Glutamatergic neuron (in vitro differentiated cells): ENCODE results near the gene TMEM126B. TPM values are rescaled to one million over a fixed set of nuclear protein-coding genes. Genes with fewer than 3 reads are reported as not detected.

Experiments used
- DNase-seq: peaks from one replicate; pipeline ENCODE4 v3.0.0; 2022
- H3K27ac Mint-ChIP-seq: one replicate; pipeline ENCODE4 v1.8.0; 2020; ENCODE audit warnings: mild to moderate bottlenecking, mixed read lengths, inconsistent platforms; ENCODE audit not compliant: unreplicated experiment
- H3K27me3 Mint-ChIP-seq: one replicate; pipeline ENCODE4 v1.8.0; 2020; ENCODE audit warnings: mild to moderate bottlenecking, moderate library complexity, mixed read lengths, inconsistent platforms; ENCODE audit not compliant: unreplicated experiment
- H3K36me3 Mint-ChIP-seq: one replicate; pipeline ENCODE4 v1.8.0; 2020; ENCODE audit warnings: mild to moderate bottlenecking, mixed read lengths, inconsistent platforms; ENCODE audit not compliant: unreplicated experiment
- H3K4me1 Mint-ChIP-seq: one replicate; pipeline ENCODE4 v1.8.0; 2020; ENCODE audit warnings: mild to moderate bottlenecking, low read depth, mixed read lengths, inconsistent platforms; ENCODE audit not compliant: unreplicated experiment
- H3K4me3 Mint-ChIP-seq: one replicate; pipeline ENCODE4 v1.8.0; 2020; ENCODE audit warnings: mild to moderate bottlenecking, mixed read lengths, inconsistent platforms; ENCODE audit not compliant: unreplicated experiment
- H3K9me3 Mint-ChIP-seq: one replicate; pipeline ENCODE4 v1.8.0; 2020; ENCODE audit warnings: mild to moderate bottlenecking, moderate library complexity, mixed read lengths, inconsistent platforms; ENCODE audit not compliant: unreplicated experiment
- CTCF ChIP-seq: fragments of 200-600 bp; sonication (generic); IDR thresholded peaks from one replicate; pipeline ENCODE4 v1.5.0; 2021; ENCODE audit not compliant: partially characterized antibody, unreplicated experiment
- total RNA-seq: library from RNA; stranded (reverse); fragmentation: NEBNext Ultra II Directional; extraction: Animal tissue kit (Norgen Biotek cat#: 25700); gene quantifications from one replicate; pipeline ENCODE4 v1.2.1, GENCODE V29; 2021; ENCODE audit not compliant: unreplicated experiment

The TMEM126B gene
- total RNA-seq, 1 donor from 2014 or later, result 27.3 TPM

- Mint-ChIP-seq H3K9me3 (no peaks in the 10 kb centered on the region), H3K27me3 (no peaks in the 10 kb centered on the region), H3K4me3 (no peak overlapping the region), H3K27ac (no peak overlapping the region), H3K36me3 (no peaks in the 10 kb centered on the region), H3K4me1 (peaks cover 5% of the 10 kb centered on the region)
- no peak for DNase-seq
- TF ChIP-seq CTCF, result no peak
Measured at GRCh38 chr11:85679576-85679975, 51.2 kb downstream of the TMEM126B start.

- Mint-ChIP-seq H3K4me3 (no peak overlapping the region), H3K9me3 (peaks cover 1% of the 10 kb centered on the region), H3K36me3 (no peaks in the 10 kb centered on the region), H3K27me3 (no peaks in the 10 kb centered on the region), H3K4me1 (peaks cover 13% of the 10 kb centered on the region), H3K27ac (no peak overlapping the region)
- TF ChIP-seq CTCF, result no peak
- DNase-seq, result no peak
Measured at GRCh38 chr11:85680897-85681296, 52.5 kb downstream of the TMEM126B start.

- no peak for DNase-seq
- no peak for TF ChIP-seq CTCF
- Mint-ChIP-seq H3K36me3 (no peaks in the 10 kb centered on the region), H3K9me3 (peaks cover 2% of the 10 kb centered on the region), H3K4me3 (no peak overlapping the region), H3K27ac (no peak overlapping the region), H3K27me3 (no peaks in the 10 kb centered on the region), H3K4me1 (peaks cover 14% of the 10 kb centered on the region)
Measured at GRCh38 chr11:85682330-85683305, 54.2 kb downstream of the TMEM126B start.

GRCh38 chr11:85685125-85685819 lies 56.9 kb downstream of the TMEM126B start:
- Mint-ChIP-seq H3K9me3 (peaks cover 2% of the 10 kb centered on the region), H3K27ac (no peak overlapping the region), H3K4me1 (peaks cover 9% of the 10 kb centered on the region), H3K4me3 (no peak overlapping the region), H3K27me3 (no peaks in the 10 kb centered on the region), H3K36me3 (no peaks in the 10 kb centered on the region)
- DNase-seq, result peak; percentile 22
- no peak for TF ChIP-seq CTCF
